Gastroesophageal sphincter (tissue), 4 donors: ENCODE measurements around the gene ZC3H12D. TPM values are rescaled to one million over a fixed set of nuclear protein-coding genes. Genes with fewer than 3 reads are reported as not detected.
"Not testable (repeated sequence)": the region's sequence is repeated elsewhere in the genome, so short reads cannot be mapped to it uniquely, and the experiment has no call there.

ENCODE experiments used
- ATAC-seq: fragments of 150-250 bp; one replicate; pipeline ENCODE4 v1.9.1; 2016; ENCODE audit warnings: mild to moderate bottlenecking, moderate library complexity
- H3K27ac ChIP-seq, 4 donors: fragments of 200-600 bp; sonication (generic) in 3 of 4; 1 replicate in 3 of 4; 2 replicates in 1 of 4; pipeline ENCODE4 v1.5.1; 2016 to 2019
- H3K27me3 ChIP-seq: fragments of 200-600 bp; sonication (generic); one replicate; pipeline ENCODE4 v1.5.1; 2019
- H3K36me3 ChIP-seq, 2 donors: fragments of 200-600 bp; sonication (generic); one replicate each; pipeline ENCODE4 v1.5.1; 2019; ENCODE audit warnings: control low read depth in 1 of 2
- H3K4me1 ChIP-seq, 3 donors: fragments of 200-600 bp; sonication (generic); 1 replicate in 2 of 3; 2 replicates in 1 of 3; pipeline ENCODE4 v1.5.1; 2016 to 2019; ENCODE audit warnings: control low read depth in 2 of 3
- H3K4me3 ChIP-seq, 2 donors: fragments of 200-600 bp; sonication (generic); one replicate each; pipeline ENCODE4 v1.5.1; 2019; ENCODE audit warnings: mild to moderate bottlenecking in 1 of 2, moderate library complexity in 1 of 2
- H3K9me3 ChIP-seq, 3 donors: fragments of 200-600 bp; sonication (generic); one replicate each; pipeline ENCODE4 v1.5.1; 2017 to 2019; ENCODE audit warnings: control low read depth in 2 of 3
- EP300 ChIP-seq: sonication (generic); formaldehyde crosslinking; IDR thresholded peaks from one replicate; pipeline ENCODE4 v1.6.1; 2017; ENCODE audit warnings: antibody characterized with exemption, mild to moderate bottlenecking
- POLR2A ChIP-seq, 2 donors: fragments of 450-650 bp; IDR thresholded peaks; one replicate each; pipeline ENCODE4 v1.6.1; 2017; ENCODE audit warnings: antibody characterized with exemption in 2 of 2, mild to moderate bottlenecking in 2 of 2, moderate library complexity in 1 of 2
- POLR2AphosphoS5 ChIP-seq: sonication (generic); formaldehyde crosslinking; IDR thresholded peaks from one replicate; pipeline ENCODE4 v1.6.1; 2017; ENCODE audit warnings: antibody characterized with exemption
- WGBS, 2 donors: methylation state at CpG; one replicate each; pipeline ENCODE4 v1.1.5; 2018; ENCODE audit warnings: low coverage in 1 of 2; 5-methylcytosine and 5-hydroxymethylcytosine counted together
- total RNA-seq, 4 donors: library from RNA; depleted of rRNA; stranded (reverse); fragments of >200 nt; gene quantifications; one replicate each; pipeline ENCODE4 v1.1.0, GENCODE V29; 2016
- TF ChIP-seq, protein P1 (sequence below), 4 experiments: fragments of 200-600 bp in 2 of 4; fragments of 450-650 bp in 2 of 4; sonication (generic) in 1 of 4; IDR thresholded peaks; one replicate each; pipeline ENCODE4 v1.5.1; 2017 to 2019; ENCODE audit warnings: antibody characterized with exemption in 4 of 4, mild to moderate bottlenecking in 2 of 4, moderate library complexity in 2 of 4

ZC3H12D gene
- total RNA-seq, 4 donors from 2014 or later = 0.78 to 1.9 (median 1.1) TPM

- Histone ChIP-seq H3K4me3 (no peak overlapping the region), H3K36me3 (no peaks in the 10 kb centered on the region), H3K27me3 (peaks cover 3% of the 10 kb centered on the region), H3K27ac (no peak overlapping the region), H3K4me1 (peaks cover 0 to 13% (median 0%) of the 10 kb centered on the region in 3 donors), H3K9me3 (no peaks in the 10 kb centered on the region)
- 40 to 93% methylated on average over 1 to 3 of the region's 4 CpGs for WGBS, 2 donors
- no peak for ATAC-seq
- TF ChIP-seq, protein P1, sequence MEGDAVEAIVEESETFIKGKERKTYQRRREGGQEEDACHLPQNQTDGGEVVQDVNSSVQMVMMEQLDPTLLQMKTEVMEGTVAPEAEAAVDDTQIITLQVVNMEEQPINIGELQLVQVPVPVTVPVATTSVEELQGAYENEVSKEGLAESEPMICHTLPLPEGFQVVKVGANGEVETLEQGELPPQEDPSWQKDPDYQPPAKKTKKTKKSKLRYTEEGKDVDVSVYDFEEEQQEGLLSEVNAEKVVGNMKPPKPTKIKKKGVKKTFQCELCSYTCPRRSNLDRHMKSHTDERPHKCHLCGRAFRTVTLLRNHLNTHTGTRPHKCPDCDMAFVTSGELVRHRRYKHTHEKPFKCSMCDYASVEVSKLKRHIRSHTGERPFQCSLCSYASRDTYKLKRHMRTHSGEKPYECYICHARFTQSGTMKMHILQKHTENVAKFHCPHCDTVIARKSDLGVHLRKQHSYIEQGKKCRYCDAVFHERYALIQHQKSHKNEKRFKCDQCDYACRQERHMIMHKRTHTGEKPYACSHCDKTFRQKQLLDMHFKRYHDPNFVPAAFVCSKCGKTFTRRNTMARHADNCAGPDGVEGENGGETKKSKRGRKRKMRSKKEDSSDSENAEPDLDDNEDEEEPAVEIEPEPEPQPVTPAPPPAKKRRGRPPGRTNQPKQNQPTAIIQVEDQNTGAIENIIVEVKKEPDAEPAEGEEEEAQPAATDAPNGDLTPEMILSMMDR (IDR thresholded peaks at IDR 0.05) = no peak
- TF ChIP-seq POLR2AphosphoS5 (no peak), EP300 (no peak), POLR2A (IDR thresholded peaks at IDR 0.05) (no peak)
Observed at GRCh38 chr6:149467265-149467664, 17.5 kb downstream of the ZC3H12D start.

DNA sequence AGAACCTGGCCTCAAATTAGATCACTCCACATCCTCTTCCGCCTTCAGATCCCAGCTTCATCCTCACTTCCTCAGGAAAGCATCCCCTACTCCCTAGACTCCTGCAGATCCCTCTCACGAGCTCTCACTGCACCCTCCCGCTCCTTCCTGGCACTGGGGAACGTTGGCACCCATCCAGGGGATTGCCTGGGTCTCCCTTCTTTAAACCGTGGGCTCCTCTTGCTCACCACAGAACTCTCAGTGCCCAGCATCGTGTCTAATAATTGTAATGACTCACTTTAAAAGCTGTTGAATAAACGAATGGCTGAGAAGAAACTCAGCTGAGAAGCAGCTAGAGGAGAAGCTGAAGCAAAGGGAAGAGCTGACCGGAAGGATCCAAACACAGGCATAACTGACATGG lies 20.4 kb downstream of the ZC3H12D start:
- Histone ChIP-seq H3K4me1 (peaks cover 0 to 13% (median 0%) of the 10 kb centered on the region in 3 donors), H3K36me3 (no peaks in the 10 kb centered on the region), H3K27me3 (no peaks in the 10 kb centered on the region), H3K4me3 (no peak overlapping the region), H3K9me3 (no peaks in the 10 kb centered on the region), H3K27ac (peak overlapping the region in 1 of 4 donors; percentile 38)
- TF ChIP-seq, protein P1 (IDR thresholded peaks at IDR 0.05) = no peak
- no peak for TF ChIP-seq POLR2A (IDR thresholded peaks at IDR 0.05)
- TF ChIP-seq EP300 = no peak
- TF ChIP-seq POLR2AphosphoS5 = no peak
- WGBS, 2 donors = 36 to 51% methylated on average over 4 to 6 of the region's 8 CpGs
- no peak for ATAC-seq

- 52 to 55% methylated on average over 4 of the region's 4 CpGs for WGBS, 2 donors
- H3K9me3 ChIP-seq = no peaks in the 10 kb centered on the region
- no peak overlapping the region for H3K4me3 ChIP-seq
- H3K27ac ChIP-seq = peak overlapping the region in 1 of 4 donors; percentile 38
- no peaks in the 10 kb centered on the region for H3K27me3 ChIP-seq
- H3K36me3 ChIP-seq = no peaks in the 10 kb centered on the region
- peak; percentile 28 for ATAC-seq
- peaks cover 0 to 13% (median 0%) of the 10 kb centered on the region in 3 donors for H3K4me1 ChIP-seq
- TF ChIP-seq POLR2AphosphoS5 = no peak
- TF ChIP-seq, protein P1 (IDR thresholded peaks at IDR 0.05) = no peak
Observed at GRCh38 chr6:149463781-149464180, 21.0 kb downstream of the ZC3H12D start.

DNA sequence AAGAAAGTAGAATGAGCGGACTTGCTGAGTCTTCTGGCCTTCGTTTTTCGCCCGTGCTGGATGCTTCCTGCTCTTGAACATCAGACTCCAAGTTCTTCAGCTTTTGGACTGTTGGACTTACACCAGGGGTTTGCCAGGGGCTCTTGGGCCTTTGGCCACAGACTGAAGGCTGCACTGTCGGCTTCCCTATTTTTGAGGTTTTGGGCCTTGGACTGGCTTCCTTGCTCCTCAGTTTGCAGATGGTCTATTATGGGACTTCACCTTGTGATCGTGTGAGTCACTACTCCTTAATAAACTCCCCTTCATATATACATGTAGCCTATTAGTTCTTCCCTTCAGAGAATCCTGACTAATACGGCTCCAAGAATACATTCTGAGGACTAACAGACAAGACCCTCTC lies 22.1 kb downstream of the ZC3H12D start:
- not testable (repeated sequence) for H3K27ac ChIP-seq, H3K27me3 ChIP-seq, H3K36me3 ChIP-seq, H3K4me3 ChIP-seq, ATAC-seq, H3K9me3 ChIP-seq
- peaks cover 0 to 13% (median 0%) of the 10 kb centered on the region in 3 donors for H3K4me1 ChIP-seq
- WGBS, 2 donors = 75 to 88% methylated on average over 4 to 6 of the region's 7 CpGs

DNA sequence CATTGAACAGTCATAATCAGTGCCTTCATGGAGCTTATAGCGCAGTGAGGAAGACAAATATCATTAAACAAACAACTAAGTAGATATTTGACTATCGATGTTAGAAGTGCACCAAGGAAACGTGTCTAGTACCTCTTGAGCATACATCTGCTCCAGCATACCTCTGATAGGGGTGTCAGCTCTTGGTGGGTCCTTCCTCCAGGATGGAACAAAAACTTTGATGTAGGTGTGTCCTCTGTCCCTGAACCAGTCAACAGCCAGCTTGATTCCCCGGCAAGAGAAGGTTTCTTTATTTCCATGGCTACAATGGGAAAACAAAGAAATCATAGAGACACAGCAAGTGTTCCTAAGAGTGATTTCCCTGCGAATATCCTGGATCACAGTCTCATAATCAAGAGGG lies 23.1 kb downstream of the ZC3H12D start:
- Histone ChIP-seq H3K27ac (no peak overlapping the region), H3K4me3 (no peak overlapping the region), H3K27me3 (no peaks in the 10 kb centered on the region), H3K36me3 (no peaks in the 10 kb centered on the region), H3K9me3 (no peaks in the 10 kb centered on the region), H3K4me1 (peaks cover 0 to 19% (median 0%) of the 10 kb centered on the region in 3 donors)
- WGBS, 2 donors = 83 to 95% methylated on average over 3 to 5 of the region's 5 CpGs
- TF ChIP-seq POLR2A (IDR thresholded peaks at IDR 0.05) (no peak), POLR2AphosphoS5 (no peak), EP300 (no peak)
- TF ChIP-seq, protein P1 (IDR thresholded peaks at IDR 0.05) = no peak
- ATAC-seq = no peak

- not testable (repeated sequence) for ATAC-seq, H3K27me3 ChIP-seq, H3K9me3 ChIP-seq, H3K4me3 ChIP-seq, H3K27ac ChIP-seq, H3K36me3 ChIP-seq
- H3K4me1 ChIP-seq = peaks cover 0 to 25% (median 3%) of the 10 kb centered on the region in 3 donors
- WGBS, 2 donors = 69 to 78% methylated on average over 2 of the region's 3 CpGs
Observed at GRCh38 chr6:149460249-149460648, 24.6 kb downstream of the ZC3H12D start.
